AG04449 (cell line): Measurements from ENCODE around the gene APLP2.

Source experiments
- CTCF ChIA-PET: fragments of 350-600 bp; formaldehyde crosslinking; extraction: SDS; loops from one replicate; lab custom pipeline; 2021; ENCODE audit warnings: antibody characterized with exemption; lab: Yijun Ruan, JAX
- POLR2A ChIA-PET: fragments of 400-600, 350-600 bp; formaldehyde crosslinking; extraction: SDS; loops from one replicate; lab custom pipeline; 2020; ENCODE audit warnings: antibody characterized with exemption, inconsistent platforms; lab: Yijun Ruan, JAX
- DNase-seq: peaks from one replicate; pipeline ENCODE4 v3.0.0-alpha.2; 2010; ENCODE audit warnings: low read depth, low spot score
- H3K4me3 ChIP-seq: 2 replicates; pipeline ENCODE4 v1.5.1; 2011; ENCODE audit warnings: low read depth, mild to moderate bottlenecking, control low read depth, low read length
- CTCF ChIP-seq: IDR thresholded peaks from one replicate; pipeline ENCODE4 v1.5.1; 2011; ENCODE audit warnings: mild to moderate bottlenecking, moderate library complexity, low read length, control low read depth, inconsistent platforms; ENCODE audit not compliant: insufficient read depth; ENCODE audit errors: missing control alignments

APLP2 gene

GRCh38 chr11:130029137-130029536 lies 40.6 kb upstream of the APLP2 start:
- POLR2A ChIA-PET = no interaction called here
- DNase-seq = no peak
- CTCF ChIA-PET = no interaction called here
- TF ChIP-seq CTCF = no peak
- no peak overlapping the region for H3K4me3 ChIP-seq

- ChIA-PET CTCF (no interaction called here), POLR2A (no interaction called here)
- H3K4me3 ChIP-seq = no peak overlapping the region
- no peak for DNase-seq
- no peak for TF ChIP-seq CTCF
Observed at GRCh38 chr11:130031056-130031455, 38.6 kb upstream of the APLP2 start.

DNA sequence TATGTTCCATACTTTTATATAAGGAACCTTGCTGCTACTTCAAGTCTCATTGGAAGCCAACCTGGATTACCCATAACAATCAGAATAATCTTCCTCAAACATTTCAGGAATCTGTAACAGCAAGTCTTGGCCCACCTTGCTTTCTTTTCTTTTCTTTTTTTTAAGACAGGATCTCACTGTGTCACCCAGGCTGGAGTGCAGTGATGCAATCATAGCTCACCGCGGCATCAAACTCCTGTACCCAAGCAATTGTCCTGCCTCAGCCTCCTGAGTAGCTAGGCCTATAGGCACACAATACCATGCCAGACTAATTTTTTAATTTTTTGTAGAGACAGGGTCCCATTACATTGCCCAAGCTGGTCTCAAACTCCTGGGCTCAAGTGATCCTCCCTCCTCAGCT lies 37.7 kb upstream of the APLP2 start:
- H3K4me3 ChIP-seq = no peak overlapping the region
- TF ChIP-seq CTCF = no peak
- no peak for DNase-seq
- ChIA-PET CTCF (no interaction called here), POLR2A (no interaction called here)

GRCh38 chr11:130032931-130033330 lies 36.8 kb upstream of the APLP2 start:
- H3K4me3 ChIP-seq = no peak overlapping the region
- CTCF ChIA-PET = no interaction called here
- TF ChIP-seq CTCF = no peak
- POLR2A ChIA-PET = no interaction called here
- no peak for DNase-seq

GRCh38 chr11:130034236-130034635 lies 35.5 kb upstream of the APLP2 start:
- POLR2A ChIA-PET = no interaction called here
- CTCF ChIA-PET = no interaction called here

DNA sequence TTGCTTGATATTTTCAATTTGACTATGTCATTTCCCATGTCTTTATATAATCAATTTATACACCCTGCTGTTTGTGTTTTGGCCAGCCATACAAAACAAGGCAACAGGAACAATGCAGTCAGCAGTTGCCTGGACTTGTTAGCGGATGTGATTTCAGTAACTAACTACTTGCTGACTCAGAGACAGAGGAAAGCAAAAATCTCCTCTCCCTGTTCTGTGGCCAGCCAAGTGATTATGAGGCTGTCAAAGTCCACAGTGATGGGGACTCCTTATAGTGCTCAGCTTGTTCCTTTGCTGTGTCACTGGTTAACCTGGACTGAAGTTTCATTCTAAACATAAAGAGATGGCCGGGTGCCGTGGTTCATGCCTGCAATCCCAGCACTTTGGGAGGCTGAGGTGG lies 32.6 kb upstream of the APLP2 start:
- TF ChIP-seq CTCF = no peak
- ChIA-PET CTCF (no interaction called here), POLR2A (no interaction called here)
- DNase-seq = no peak
- no peak overlapping the region for H3K4me3 ChIP-seq

More at GRCh38 chr11:130034236-130034635, 35.5 kb upstream of the APLP2 start:
- no peak overlapping the region for H3K4me3 ChIP-seq
- DNase-seq = no peak
- TF ChIP-seq CTCF = no peak
